ENCODE measurements around the gene MBOAT1. TPM values are rescaled to one million over a fixed set of nuclear protein-coding genes. Genes with fewer than 3 reads are reported as not detected.
A peak's percentile ranks its signal among the peaks of the same experiment; 100 is the strongest.

The MBOAT1 gene
- total and polyA plus RNA-seq, 3 donors from 2014 or later = 4.1 to 5.3 (median 4.5) TPM

DNA sequence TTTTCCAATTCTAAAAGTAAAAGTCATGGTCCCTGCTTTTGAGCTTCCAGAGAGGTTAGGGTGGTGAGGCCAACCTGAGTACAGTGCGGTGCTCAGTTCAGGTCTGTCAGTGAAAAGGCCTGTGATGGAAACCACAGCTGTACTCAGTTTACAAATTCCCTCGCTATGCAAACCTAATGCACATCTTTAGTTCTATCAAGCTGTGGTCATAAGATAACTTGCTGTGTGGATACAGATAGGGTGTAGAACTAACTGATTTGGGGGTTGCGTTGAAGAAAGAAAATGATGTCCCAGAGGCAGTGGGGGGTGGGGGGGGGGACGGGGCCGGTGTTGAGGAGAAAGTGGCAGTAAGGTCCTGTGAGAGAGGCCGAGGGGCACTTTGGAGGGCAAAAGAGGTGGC lies 22.8 kb upstream of the MBOAT1 start:
- Histone ChIP-seq H3K27me3 (no peaks in the 10 kb centered on the region), H3K4me1 (no peaks in the 10 kb centered on the region), H3K36me3 (ENCODE audit: low read depth, missing control alignments) (no peaks in the 10 kb centered on the region), H3K4me3 (no peak overlapping the region), H3K27ac (no peak overlapping the region), H3K9me3 (no peaks in the 10 kb centered on the region)
- 90 to 92% methylated on average over 6 of the region's 6 CpGs for WGBS, 2 donors
- DNase-seq = no peak
- TF ChIP-seq POLR2A (IDR thresholded peaks at IDR 0.05) = no peak
- TF ChIP-seq, protein P1, sequence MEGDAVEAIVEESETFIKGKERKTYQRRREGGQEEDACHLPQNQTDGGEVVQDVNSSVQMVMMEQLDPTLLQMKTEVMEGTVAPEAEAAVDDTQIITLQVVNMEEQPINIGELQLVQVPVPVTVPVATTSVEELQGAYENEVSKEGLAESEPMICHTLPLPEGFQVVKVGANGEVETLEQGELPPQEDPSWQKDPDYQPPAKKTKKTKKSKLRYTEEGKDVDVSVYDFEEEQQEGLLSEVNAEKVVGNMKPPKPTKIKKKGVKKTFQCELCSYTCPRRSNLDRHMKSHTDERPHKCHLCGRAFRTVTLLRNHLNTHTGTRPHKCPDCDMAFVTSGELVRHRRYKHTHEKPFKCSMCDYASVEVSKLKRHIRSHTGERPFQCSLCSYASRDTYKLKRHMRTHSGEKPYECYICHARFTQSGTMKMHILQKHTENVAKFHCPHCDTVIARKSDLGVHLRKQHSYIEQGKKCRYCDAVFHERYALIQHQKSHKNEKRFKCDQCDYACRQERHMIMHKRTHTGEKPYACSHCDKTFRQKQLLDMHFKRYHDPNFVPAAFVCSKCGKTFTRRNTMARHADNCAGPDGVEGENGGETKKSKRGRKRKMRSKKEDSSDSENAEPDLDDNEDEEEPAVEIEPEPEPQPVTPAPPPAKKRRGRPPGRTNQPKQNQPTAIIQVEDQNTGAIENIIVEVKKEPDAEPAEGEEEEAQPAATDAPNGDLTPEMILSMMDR (IDR thresholded peaks at IDR 0.05) = no peak
- intact Hi-C loops (cut with DNase I; ENCODE audit: low total_unique reads) = no loop called here

- no peaks in the 10 kb centered on the region for H3K36me3 ChIP-seq (ENCODE audit: low read depth, missing control alignments)
- WGBS, 2 donors = 70 to 75% methylated on average over 7 of the region's 7 CpGs
- no peaks in the 10 kb centered on the region for H3K27me3 ChIP-seq
- no peak for DNase-seq
- no peaks in the 10 kb centered on the region for H3K9me3 ChIP-seq
- no peak overlapping the region for H3K4me3 ChIP-seq
- no peak for TF ChIP-seq POLR2A (IDR thresholded peaks at IDR 0.05)
- TF ChIP-seq, protein P1 (IDR thresholded peaks at IDR 0.05) = no peak
- intact Hi-C loops (cut with DNase I; ENCODE audit: low total_unique reads) = no loop called here
- H3K4me1 ChIP-seq = no peaks in the 10 kb centered on the region
- H3K27ac ChIP-seq = no peak overlapping the region
Observed at GRCh38 chr6:20234136-20234535, 21.9 kb upstream of the MBOAT1 start.

GRCh38 chr6:20233007-20233730 lies 20.9 kb upstream of the MBOAT1 start:
- Histone ChIP-seq H3K4me1 (no peaks in the 10 kb centered on the region), H3K27ac (no peak overlapping the region), H3K4me3 (peak overlapping the region; percentile 21 to 53), H3K27me3 (no peaks in the 10 kb centered on the region), H3K36me3 (ENCODE audit: low read depth, missing control alignments) (no peaks in the 10 kb centered on the region), H3K9me3 (no peaks in the 10 kb centered on the region)
- no peak for DNase-seq
- intact Hi-C loops (cut with DNase I; ENCODE audit: low total_unique reads) = no loop called here
- TF ChIP-seq POLR2A (IDR thresholded peaks at IDR 0.05) = no peak
- TF ChIP-seq, protein P1 (IDR thresholded peaks at IDR 0.05) = no peak
- 59 to 81% methylated on average over 37 to 44 of the region's 44 CpGs for WGBS, 2 donors

GRCh38 chr6:20232188-20232587 lies 19.9 kb upstream of the MBOAT1 start:
- Histone ChIP-seq H3K9me3 (no peaks in the 10 kb centered on the region), H3K27ac (no peak overlapping the region), H3K4me1 (no peaks in the 10 kb centered on the region), H3K27me3 (no peaks in the 10 kb centered on the region), H3K4me3 (no peak overlapping the region), H3K36me3 (ENCODE audit: low read depth, missing control alignments) (no peaks in the 10 kb centered on the region)
- WGBS, 2 donors = 88 to 92% methylated on average over 2 of the region's 2 CpGs
- TF ChIP-seq POLR2A (IDR thresholded peaks at IDR 0.05) = no peak
- TF ChIP-seq, protein P1 (IDR thresholded peaks at IDR 0.05) = no peak
- DNase-seq = no peak
- intact Hi-C loops (cut with DNase I; ENCODE audit: low total_unique reads) = no loop called here

Measured in testis (tissue), 3 donors.